MM.1S (cell line): ENCODE measurements around the gene ADGRD1.

ENCODE experiments used
- CTCF ChIP-seq: fragments of 300-600 bp; sonication (generic); IDR thresholded peaks from 2 replicates; pipeline ENCODE4 v1.5.1; 2016; ENCODE audit warnings: antibody characterized with exemption, low read length, mixed read lengths
- EZH2 ChIP-seq: fragments of 300-600 bp; sonication (generic); optimal IDR thresholded peaks from 2 replicates; pipeline ENCODE3; 2017; ENCODE audit warnings: low read depth, mild to moderate bottlenecking, antibody characterized with exemption, low read length, mixed read lengths

DNA sequence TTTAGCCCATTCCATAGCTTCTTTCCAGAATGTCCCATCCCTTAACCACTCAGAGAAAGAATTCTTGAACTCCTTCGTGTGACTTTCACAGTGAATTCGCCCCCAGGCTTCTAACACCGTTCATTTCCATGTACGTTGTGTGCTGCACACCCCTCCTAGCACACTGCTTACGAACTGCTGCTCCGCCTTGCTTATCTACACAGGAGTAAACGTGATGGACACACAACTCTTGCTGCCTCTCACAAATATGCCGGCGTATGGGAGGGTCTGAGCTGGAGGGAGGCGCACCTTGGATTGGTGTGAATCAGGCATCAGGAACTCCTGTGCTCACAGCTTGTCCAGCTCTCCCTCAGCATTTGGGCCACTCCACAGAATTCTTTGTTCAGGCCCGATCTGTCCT, 3.9 kb upstream of the ADGRD1 start:
- TF ChIP-seq EZH2 = no peak
- no peak for TF ChIP-seq CTCF
